Osteocyte (in vitro differentiated cells): ENCODE measurements around the gene GALP. TPM values are rescaled to one million over a fixed set of nuclear protein-coding genes. Genes with fewer than 3 reads are reported as not detected.
"Not testable (repeated sequence)": the region's sequence is repeated elsewhere in the genome, so short reads cannot be mapped to it uniquely, and the experiment has no call there.

Experiments
- DNase-seq: peaks from one replicate; pipeline ENCODE4 v3.0.0; 2021; ENCODE audit warnings: mixed read lengths; ENCODE audit not compliant: unreplicated experiment; ENCODE audit errors: extremely low spot score
- H3K27ac Mint-ChIP-seq: one replicate; pipeline ENCODE4 v1.8.0; 2021; ENCODE audit warnings: mild to moderate bottlenecking, mixed read lengths; ENCODE audit not compliant: unreplicated experiment
- H3K27me3 Mint-ChIP-seq: one replicate; pipeline ENCODE4 v1.8.0; 2021; ENCODE audit warnings: mixed read lengths; ENCODE audit not compliant: unreplicated experiment
- H3K36me3 Mint-ChIP-seq: one replicate; pipeline ENCODE4 v1.8.0; 2021; ENCODE audit warnings: mixed read lengths; ENCODE audit not compliant: unreplicated experiment
- H3K4me1 Mint-ChIP-seq: one replicate; pipeline ENCODE4 v1.8.0; 2021; ENCODE audit warnings: mixed read lengths; ENCODE audit not compliant: unreplicated experiment
- H3K4me3 Mint-ChIP-seq: one replicate; pipeline ENCODE4 v1.8.0; 2021; ENCODE audit warnings: mild to moderate bottlenecking, moderate library complexity, mixed read lengths; ENCODE audit not compliant: unreplicated experiment
- H3K9me3 Mint-ChIP-seq: one replicate; pipeline ENCODE4 v1.8.0; 2021; ENCODE audit warnings: mixed read lengths; ENCODE audit not compliant: unreplicated experiment
- CTCF ChIP-seq: fragments of 200-600 bp; sonication (generic); IDR thresholded peaks from 2 replicates; pipeline ENCODE4 v1.5.0; 2021; ENCODE audit warnings: antibody characterized with exemption, mild to moderate bottlenecking, moderate library complexity
- total RNA-seq: library from RNA; stranded (reverse); gene quantifications from 2 replicates; pipeline ENCODE4 v1.2.1, GENCODE V29; 2021

The GALP gene
- total RNA-seq, 1 donor from 2014 or later: not detected

DNA sequence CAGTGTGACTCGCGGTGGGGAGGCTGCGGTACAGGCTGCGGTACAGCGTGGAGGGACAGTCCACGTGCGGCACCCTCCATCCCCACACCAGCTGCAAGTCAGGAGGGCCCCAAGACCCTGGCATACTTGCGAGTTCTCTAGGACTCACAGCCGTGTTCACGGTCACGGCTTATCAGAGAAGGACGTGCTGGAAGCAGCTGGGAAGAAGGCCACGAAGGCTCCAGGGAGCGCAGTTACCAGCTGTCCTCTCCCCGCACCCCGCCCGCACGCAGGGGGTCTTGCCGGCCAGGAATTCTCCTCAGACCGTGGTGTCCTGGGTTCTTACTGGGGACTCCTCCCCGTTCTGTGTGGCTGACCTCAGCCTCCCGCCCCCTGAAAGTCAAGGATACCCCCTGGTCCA lies 28.5 kb upstream of the GALP start:
- H3K4me1 Mint-ChIP-seq: peaks cover 8% of the 10 kb centered on the region
- no peaks in the 10 kb centered on the region for H3K9me3 Mint-ChIP-seq
- no peak overlapping the region for H3K27ac Mint-ChIP-seq
- no peak for TF ChIP-seq CTCF
- no peak for DNase-seq
- H3K4me3 Mint-ChIP-seq: no peak overlapping the region
- H3K27me3 Mint-ChIP-seq: no peaks in the 10 kb centered on the region
- H3K36me3 Mint-ChIP-seq: peaks cover 10% of the 10 kb centered on the region

GRCh38 chr19:56148096-56148495 lies 27.7 kb upstream of the GALP start:
- H3K36me3 Mint-ChIP-seq: peaks cover 10% of the 10 kb centered on the region
- peaks cover 12% of the 10 kb centered on the region for H3K4me1 Mint-ChIP-seq
- no peak for TF ChIP-seq CTCF
- no peaks in the 10 kb centered on the region for H3K27me3 Mint-ChIP-seq
- DNase-seq: no peak
- no peak overlapping the region for H3K4me3 Mint-ChIP-seq
- H3K9me3 Mint-ChIP-seq: no peaks in the 10 kb centered on the region
- no peak overlapping the region for H3K27ac Mint-ChIP-seq

GRCh38 chr19:56148955-56149655 lies 26.7 kb upstream of the GALP start:
- H3K4me1 Mint-ChIP-seq: peaks cover 12% of the 10 kb centered on the region
- H3K36me3 Mint-ChIP-seq, DNase-seq, H3K9me3 Mint-ChIP-seq, H3K27me3 Mint-ChIP-seq, H3K4me3 Mint-ChIP-seq, H3K27ac Mint-ChIP-seq: not testable (repeated sequence)

- no peak for DNase-seq
- no peak for TF ChIP-seq CTCF
- H3K9me3 Mint-ChIP-seq: no peaks in the 10 kb centered on the region
- peaks cover 12% of the 10 kb centered on the region for H3K4me1 Mint-ChIP-seq
- H3K27me3 Mint-ChIP-seq: no peaks in the 10 kb centered on the region
- peaks cover 9% of the 10 kb centered on the region for H3K36me3 Mint-ChIP-seq
- no peak overlapping the region for H3K27ac Mint-ChIP-seq
- H3K4me3 Mint-ChIP-seq: no peak overlapping the region
Measured at GRCh38 chr19:56149656-56150038, 26.2 kb upstream of the GALP start.

DNA sequence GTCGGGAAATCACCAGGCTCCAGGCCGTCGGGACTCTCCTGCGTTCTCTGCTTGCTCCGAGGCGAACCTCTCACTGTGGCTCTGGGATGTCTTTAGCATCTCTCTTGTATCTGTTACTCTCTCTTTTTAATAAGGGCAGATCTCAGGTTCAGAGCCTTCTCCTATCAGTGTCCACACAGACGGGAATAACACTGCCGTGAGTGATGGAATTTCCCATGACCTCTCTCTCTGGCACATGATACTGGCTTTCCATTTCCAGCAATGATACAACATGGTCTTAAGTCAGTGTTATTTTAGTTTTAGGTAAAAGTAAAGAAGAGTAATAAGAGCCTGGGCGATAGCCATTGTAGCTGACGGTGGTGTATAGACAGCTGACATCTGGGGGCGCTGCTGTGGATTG lies 25.4 kb upstream of the GALP start:
- no peaks in the 10 kb centered on the region for H3K27me3 Mint-ChIP-seq
- H3K36me3 Mint-ChIP-seq: peaks cover 14% of the 10 kb centered on the region
- H3K4me3 Mint-ChIP-seq: no peak overlapping the region
- peaks cover 12% of the 10 kb centered on the region for H3K4me1 Mint-ChIP-seq
- no peak for DNase-seq
- H3K9me3 Mint-ChIP-seq: no peaks in the 10 kb centered on the region
- no peak for TF ChIP-seq CTCF
- H3K27ac Mint-ChIP-seq: no peak overlapping the region

- no peak for DNase-seq
- Mint-ChIP-seq H3K4me3 (no peak overlapping the region), H3K9me3 (no peaks in the 10 kb centered on the region), H3K36me3 (peaks cover 24% of the 10 kb centered on the region), H3K27me3 (no peaks in the 10 kb centered on the region), H3K4me1 (peaks cover 12% of the 10 kb centered on the region), H3K27ac (no peak overlapping the region)
- TF ChIP-seq CTCF: no peak
Measured at GRCh38 chr19:56152644-56153043, 23.2 kb upstream of the GALP start.
